ENCODE results near the gene MYH8. TPM values are rescaled to one million over a fixed set of nuclear protein-coding genes. Genes with fewer than 3 reads are reported as not detected.

The MYH8 gene
- total RNA-seq, 1 experiment from 2014 or later: not detected

GRCh38 chr17:10384175-10384574, 37.6 kb downstream of the MYH8 start:
- Mint-ChIP-seq H3K9me3 (ENCODE audit: low read depth, unreplicated experiment) (peaks cover 4% of the 10 kb centered on the region), H3K36me3 (ENCODE audit: insufficient read depth, unreplicated experiment) (no peaks in the 10 kb centered on the region), H3K4me3 (ENCODE audit: low read depth, unreplicated experiment) (no peak overlapping the region), H3K4me1 (ENCODE audit: low read depth, unreplicated experiment) (no peaks in the 10 kb centered on the region), H3K27me3 (ENCODE audit: unreplicated experiment) (no peaks in the 10 kb centered on the region), H3K27ac (ENCODE audit: unreplicated experiment) (no peak overlapping the region)
- DNase-seq: no peak
- CTCF ChIA-PET: no interaction called here
- intact Hi-C loops (cut with micrococcal nuclease; ENCODE audit: unreplicated experiment): no loop called here
- BruUV-seq (replicated peaks): no TSS peak
- TF ChIP-seq CTCF (IDR thresholded peaks at IDR 0.05; ENCODE audit: unreplicated experiment): no peak

- H3K27ac Mint-ChIP-seq (ENCODE audit: unreplicated experiment): no peak overlapping the region
- H3K36me3 Mint-ChIP-seq (ENCODE audit: insufficient read depth, unreplicated experiment): no peaks in the 10 kb centered on the region
- intact Hi-C loops (cut with micrococcal nuclease; ENCODE audit: unreplicated experiment): no loop called here
- no peak overlapping the region for H3K4me3 Mint-ChIP-seq (ENCODE audit: low read depth, unreplicated experiment)
- H3K4me1 Mint-ChIP-seq (ENCODE audit: low read depth, unreplicated experiment): no peaks in the 10 kb centered on the region
- H3K9me3 Mint-ChIP-seq (ENCODE audit: low read depth, unreplicated experiment): peaks cover 6% of the 10 kb centered on the region
- CTCF ChIA-PET: no interaction called here
- no peaks in the 10 kb centered on the region for H3K27me3 Mint-ChIP-seq (ENCODE audit: unreplicated experiment)
- no TSS peak for BruUV-seq (replicated peaks)
- no peak for DNase-seq
- no peak for TF ChIP-seq CTCF (IDR thresholded peaks at IDR 0.05; ENCODE audit: unreplicated experiment)
These were observed 40.9 kb downstream of the MYH8 start for GRCh38 chr17:10380631-10381408.

GRCh38 chr17:10372906-10373305, 48.8 kb downstream of the MYH8 start, which contains the start of gene MYH13:
TSS of gene MYH13 (minus strand) at chr17:10373006. CDS start at chr17:10364530, 8,476 bp downstream.
- H3K27ac Mint-ChIP-seq (ENCODE audit: unreplicated experiment): no peak within 1 kb of the TSS
- no peak within 1 kb of the TSS for H3K4me3 Mint-ChIP-seq (ENCODE audit: low read depth, unreplicated experiment)
- no peak for TF ChIP-seq CTCF (IDR thresholded peaks at IDR 0.05; ENCODE audit: unreplicated experiment)
- CTCF ChIA-PET: no interaction called here
- H3K9me3 Mint-ChIP-seq (ENCODE audit: low read depth, unreplicated experiment): peaks cover 4% of the 10 kb centered on the region
- no TSS peak for BruUV-seq (replicated peaks)
- no peaks in the 10 kb centered on the region for H3K4me1 Mint-ChIP-seq (ENCODE audit: low read depth, unreplicated experiment)
- intact Hi-C loops (cut with micrococcal nuclease; ENCODE audit: unreplicated experiment): no loop called here
- DNase-seq: no peak
- H3K27me3 Mint-ChIP-seq (ENCODE audit: unreplicated experiment): no peaks in the 10 kb centered on the region
- H3K36me3 Mint-ChIP-seq (ENCODE audit: insufficient read depth, unreplicated experiment): no peaks in the 10 kb centered on the region

GRCh38 chr17:10370016-10370608, 51.6 kb downstream of the MYH8 start:
- DNase-seq: no peak
- Mint-ChIP-seq H3K27ac (ENCODE audit: unreplicated experiment) (no peak overlapping the region), H3K27me3 (ENCODE audit: unreplicated experiment) (no peaks in the 10 kb centered on the region), H3K9me3 (ENCODE audit: low read depth, unreplicated experiment) (peaks cover 9% of the 10 kb centered on the region), H3K4me3 (ENCODE audit: low read depth, unreplicated experiment) (no peak overlapping the region), H3K4me1 (ENCODE audit: low read depth, unreplicated experiment) (no peaks in the 10 kb centered on the region), H3K36me3 (ENCODE audit: insufficient read depth, unreplicated experiment) (no peaks in the 10 kb centered on the region)
- intact Hi-C loops (cut with micrococcal nuclease; ENCODE audit: unreplicated experiment): no loop called here
- BruUV-seq (replicated peaks): no TSS peak
- CTCF ChIA-PET: no interaction called here
- no peak for TF ChIP-seq CTCF (IDR thresholded peaks at IDR 0.05; ENCODE audit: unreplicated experiment)
